ENCODE measurements around the gene BCL11B. TPM values are rescaled to one million over a fixed set of nuclear protein-coding genes. Genes with fewer than 3 reads are reported as not detected.

Gene BCL11B
- total and polyA plus RNA-seq, 9 of the 15 experiments (the other 6 are each of a cell fraction or from before 2014, with no cell fraction given) = 0.09 TPM; not detected in 8

- FAIRE-seq (no peak), DNase-seq (ENCODE audit: extremely low read depth in 1 of 4, low spot score in 3 of 4) (no peak), ATAC-seq (no peak)
- no peak overlapping the region for H3K4me2 ChIP-seq (ENCODE audit: insufficient read depth, low read length)
- intact Hi-C loops (cut with micrococcal nuclease) = no loop called here
- H3K4me1 ChIP-seq (replicated peaks in 1 of 2; ENCODE audit: control insufficient read depth in 2 of 2, insufficient read depth in 2 of 2, low read length in 2 of 2) = peaks cover 0 to 3% of the 10 kb centered on the region in 2 experiments; a peak in 1 of 5 replicates
- ChIA-PET CTCF (ENCODE audit: low intra/inter-chr PET ratio) (no interaction called here), POLR2A (interaction anchor here (0.6 kb wide), 2 partner anchors 12 to 337 kb away, joined by 3 read pairs; no protein-coding TSS in a partner anchor)
- in situ Hi-C loops (cut with MboI) = no loop called here
- no peaks in the 10 kb centered on the region for H3K79me2 ChIP-seq (ENCODE audit: control insufficient read depth, insufficient read depth, low read length)
- H4K20me1 ChIP-seq (replicated peaks; ENCODE audit: control insufficient read depth, insufficient read depth, low read length) = no peaks in the 10 kb centered on the region
- no peak overlapping the region for H3K9ac ChIP-seq (ENCODE audit: insufficient read depth in 1 of 2, low read depth in 2 of 2, low read length in 2 of 2)
- H3K9me1 ChIP-seq (ENCODE audit: control insufficient read depth, insufficient read depth, low read length) = no peaks in the 10 kb centered on the region
- no peaks in the 10 kb centered on the region for H3K9me3 ChIP-seq (replicated peaks; ENCODE audit: control insufficient read depth, insufficient read depth, low read depth, low read length)
- no peak overlapping the region for H3K27ac ChIP-seq (ENCODE audit: extremely low read depth, low read depth, low read length)
- no peak overlapping the region for H3K4me3 ChIP-seq
- peaks cover 0 to 7% of the 10 kb centered on the region in 2 experiments; a peak in 2 of 5 replicates for H3K27me3 ChIP-seq (ENCODE audit: control insufficient read depth in 2 of 2, insufficient read depth in 2 of 2, low read length in 2 of 2)
- BruUV-seq (replicated peaks) = no TSS peak
- no peak for TF ChIP-seq GATA2 (CRISPR knock-in tag; IDR thresholded peaks at IDR 0.05)
- TF ChIP-seq POLR2AphosphoS2 (IDR thresholded peaks at IDR 0.05; ENCODE audit: low read length) = no peak
- TF ChIP-seq FOSL1 (tag; conservative IDR thresholded peaks at IDR 0.05) = peak; percentile 38
- peak; percentile 48 to 57; a peak in 3 of 4 replicates for TF ChIP-seq NRF1 (conservative IDR thresholded peaks at IDR 0.05 in 1 of 2, IDR thresholded peaks at IDR 0.05 in 1 of 2)
- TF ChIP-seq JUND (IDR thresholded peaks at IDR 0.05; ENCODE audit: borderline replicate concordance, low read depth, low read length) = 0 out of 2 replicates have a peak, but pooled peaks have one; percentile 22
- TF ChIP-seq JUND (tag; IDR thresholded peaks at IDR 0.05; ENCODE audit: borderline replicate concordance, low read depth, low read length) = no peak
- H3K36me3 ChIP-seq (ENCODE audit: control insufficient read depth, insufficient read depth, low read length) = no peaks in the 10 kb centered on the region
- WGBS (ENCODE audit: insufficient coverage, low coverage, missing lambda C conversion rate) = 5% methylated on average over 15 of the region's 19 CpGs
- H2AFZ ChIP-seq (ENCODE audit: low read depth, low read length) = no peak overlapping the region
Observed at GRCh38 chr14:99234961-99235571, 36.9 kb downstream of the BCL11B start.
